Erythroblast (primary cell): ENCODE results near the gene UBE2B.
A peak's percentile ranks its signal among the peaks of the same experiment; 100 is the strongest.
"Not testable (repeated sequence)": the region's sequence is repeated elsewhere in the genome, so short reads cannot be mapped to it uniquely, and the experiment has no call there.

Experiments used
- DNase-seq, 2 experiments: peaks; one replicate each; lab custom pipeline; 2025; lab: John Stamatoyannopoulos, UW
- GATA1 ChIP-seq: IDR thresholded peaks from 2 replicates; pipeline ENCODE4 v1.6.1; 2011; ENCODE audit warnings: low read depth, mild to moderate bottlenecking, control low read depth, low read length, moderate library complexity
- POLR2A ChIP-seq: IDR thresholded peaks from 2 replicates; pipeline ENCODE4 v1.6.1; 2011; ENCODE audit warnings: mild to moderate bottlenecking, low read length

UBE2B gene

GRCh38 chr5:134370871-134371833 is at the start of gene UBE2B:
Gene UBE2B (plus strand): TSS chr5:134371569. CDS start chr5:134371596, 27 bp downstream.
- no peak for TF ChIP-seq GATA1
- TF ChIP-seq POLR2A, result peak; percentile 94
- peak; percentile 99 to 100 for DNase-seq

- TF ChIP-seq GATA1, result no peak
- no peak for TF ChIP-seq POLR2A
- no peak for DNase-seq
Observed at GRCh38 chr5:134327327-134327726, 44.0 kb upstream of the UBE2B start.

- DNase-seq, result no peak
- TF ChIP-seq POLR2A, result no peak
Observed at GRCh38 chr5:134328619-134329018, 42.8 kb upstream of the UBE2B start.

- not testable (repeated sequence) for DNase-seq
Observed at GRCh38 chr5:134336833-134337232, 34.5 kb upstream of the UBE2B start.

- peak; percentile 11 to 17 for DNase-seq
Observed at GRCh38 chr5:134343500-134343899, 27.9 kb upstream of the UBE2B start.

GRCh38 chr5:134345476-134345875 is 25.9 kb upstream of the UBE2B start:
- DNase-seq, result not testable (repeated sequence)

GRCh38 chr5:134345996-134346395 is 25.4 kb upstream of the UBE2B start:
- no peak for DNase-seq
- TF ChIP-seq GATA1 (no peak), POLR2A (no peak)

GRCh38 chr5:134349463-134349862 is 21.9 kb upstream of the UBE2B start:
- no peak for TF ChIP-seq POLR2A
- no peak for TF ChIP-seq GATA1
- no peak for DNase-seq

GRCh38 chr5:134355681-134356080 is 15.7 kb upstream of the UBE2B start:
- TF ChIP-seq GATA1, result no peak
- TF ChIP-seq POLR2A, result no peak
- no peak for DNase-seq

- DNase-seq, result no peak
- TF ChIP-seq GATA1 (no peak), POLR2A (no peak)
Observed at GRCh38 chr5:134365604-134366003, 5.8 kb upstream of the UBE2B start.

GRCh38 chr5:134370311-134370870 is 978 bp upstream of the UBE2B start:
- TF ChIP-seq POLR2A, result no peak
- TF ChIP-seq GATA1, result no peak
- DNase-seq, result no peak

GRCh38 chr5:134371834-134372340 is 518 bp downstream of the UBE2B start:
- DNase-seq, result peak; percentile 82 to 88
- TF ChIP-seq GATA1 (no peak), POLR2A (no peak)

GRCh38 chr5:134373633-134374032 is 2.3 kb downstream of the UBE2B start:
- not testable (repeated sequence) for DNase-seq

GRCh38 chr5:134374232-134374631 is 2.9 kb downstream of the UBE2B start:
- DNase-seq, result peak in 1 of 2 experiments; percentile 24
- TF ChIP-seq POLR2A, result no peak
- no peak for TF ChIP-seq GATA1

- no peak for DNase-seq
- no peak for TF ChIP-seq GATA1
- no peak for TF ChIP-seq POLR2A
Observed at GRCh38 chr5:134380346-134380745, 9.0 kb downstream of the UBE2B start.

- not testable (repeated sequence) for DNase-seq
Observed at GRCh38 chr5:134382204-134382603, 10.8 kb downstream of the UBE2B start.
